HG03095 (cell line): Measurements from ENCODE around the gene DNAL1.
"Not testable (repeated sequence)": the region's sequence is repeated elsewhere in the genome, so short reads cannot be mapped to it uniquely, and the experiment has no call there.

Experiments
- ATAC-seq: cut with Tn5 transposase; IDR thresholded peaks from one replicate; pipeline ENCODE4 v1.9.1; 2021; ENCODE audit warnings: moderate library complexity; ENCODE audit not compliant: unreplicated experiment

The DNAL1 gene

DNA sequence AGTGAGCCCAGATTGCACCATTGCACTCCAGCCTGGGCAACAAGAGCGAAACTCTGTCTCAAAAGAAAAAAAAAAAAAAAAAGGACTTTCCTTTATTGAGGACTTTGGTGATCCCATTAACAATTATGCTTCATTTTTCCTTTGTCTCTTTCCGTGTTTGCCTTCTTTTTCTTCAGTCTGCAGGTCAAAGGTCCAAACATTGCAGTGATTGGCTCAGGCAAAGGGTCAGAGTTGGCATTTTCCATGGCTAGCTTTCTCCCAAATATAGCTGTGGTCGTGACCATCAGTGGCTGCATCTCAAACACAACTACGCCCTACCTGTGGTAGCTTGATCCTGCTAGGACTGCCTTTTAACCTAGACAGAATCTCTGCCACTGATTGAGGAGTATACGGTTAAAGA lies 7.0 kb upstream of the DNAL1 start:
- ATAC-seq = no peak

GRCh38 chr14:73640796-73641365 lies 3.9 kb upstream of the DNAL1 start:
- ATAC-seq = no peak

GRCh38 chr14:73645248-73645610 lies 443 bp downstream of the DNAL1 start:
- ATAC-seq = peak; percentile 9

DNA sequence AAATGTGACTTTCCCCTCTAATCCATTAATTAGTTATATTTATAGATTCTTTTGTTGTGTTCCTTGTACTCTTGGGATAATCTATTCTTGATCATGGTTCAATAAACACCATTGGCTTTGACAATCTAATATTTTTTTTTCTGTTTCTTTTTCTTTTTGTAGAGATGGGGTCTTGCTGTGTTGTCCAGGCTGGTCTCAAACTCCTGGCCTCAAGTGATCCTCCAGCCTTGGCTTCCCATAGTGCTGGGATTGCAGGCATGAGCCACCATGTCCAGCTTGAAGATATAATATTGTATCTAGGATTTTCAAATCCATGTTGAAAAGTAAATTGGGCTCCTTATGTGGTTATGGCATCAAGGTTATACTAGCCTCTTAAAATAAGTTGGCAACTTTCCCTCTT lies 6.2 kb downstream of the DNAL1 start:
- ATAC-seq = no peak

DNA sequence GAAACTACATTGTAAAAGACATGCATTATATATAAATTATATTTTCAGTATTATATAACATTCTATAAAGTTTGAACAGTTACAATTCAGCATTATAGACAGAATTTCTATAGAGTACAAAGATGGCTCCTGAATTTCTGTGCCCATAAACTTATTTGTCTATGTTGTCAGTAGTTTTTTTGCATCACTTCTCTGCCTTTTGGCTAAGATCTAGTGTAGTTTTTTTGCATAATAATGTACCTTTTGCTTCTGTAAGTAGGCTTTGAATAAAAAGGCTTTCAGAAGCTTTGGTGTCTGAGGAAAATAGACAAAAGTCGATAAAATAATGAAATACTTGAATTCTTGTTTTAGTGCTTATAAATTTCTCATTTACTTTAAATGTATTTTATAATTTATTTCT lies 11.1 kb downstream of the DNAL1 start:
- ATAC-seq = no peak

DNA sequence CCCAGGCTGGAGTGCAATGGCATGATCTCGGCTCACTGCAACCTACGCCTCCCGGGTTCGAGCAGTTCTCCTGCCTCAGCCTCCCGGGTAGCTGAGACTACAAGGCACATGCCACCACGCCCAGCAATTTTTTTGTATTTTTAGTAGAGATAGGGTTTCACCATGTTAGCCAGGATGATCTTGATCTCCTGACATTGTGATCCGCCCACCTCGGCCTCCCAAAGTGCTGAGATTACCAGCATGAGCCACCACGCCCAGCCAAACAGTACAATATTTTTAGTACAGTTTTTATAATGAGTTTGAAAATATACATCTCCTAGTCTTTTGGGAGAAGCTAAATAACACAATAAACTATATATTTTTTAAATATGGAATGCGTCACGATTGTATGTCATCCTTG lies 14.4 kb downstream of the DNAL1 start:
- not testable (repeated sequence) for ATAC-seq

- ATAC-seq = no peak
Observed at GRCh38 chr14:73660511-73660910, 15.7 kb downstream of the DNAL1 start.

DNA sequence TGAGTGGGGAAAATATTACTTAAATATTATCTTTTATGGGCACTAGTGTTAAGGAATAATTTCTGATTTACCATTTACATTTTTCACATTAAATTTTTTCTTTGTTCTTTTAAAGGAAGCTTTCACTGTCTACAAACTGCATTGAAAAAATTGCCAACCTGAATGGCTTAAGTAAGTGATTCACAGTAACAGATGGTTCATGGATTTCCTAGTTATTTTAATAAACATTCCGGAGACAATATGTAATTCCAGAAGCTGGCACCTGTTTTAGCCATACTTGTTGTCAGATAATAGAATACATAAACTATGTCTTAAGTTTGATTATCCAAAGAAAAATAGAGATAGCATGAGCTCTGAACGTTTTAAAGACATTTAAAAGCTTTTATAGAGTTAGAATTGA lies 17.1 kb downstream of the DNAL1 start:
- ATAC-seq = no peak

- ATAC-seq = no peak
Observed at GRCh38 chr14:73662487-73662943, 17.7 kb downstream of the DNAL1 start.

GRCh38 chr14:73663548-73664212 lies 18.9 kb downstream of the DNAL1 start:
- ATAC-seq = no peak

GRCh38 chr14:73665130-73665529 lies 20.3 kb downstream of the DNAL1 start:
- no peak for ATAC-seq

DNA sequence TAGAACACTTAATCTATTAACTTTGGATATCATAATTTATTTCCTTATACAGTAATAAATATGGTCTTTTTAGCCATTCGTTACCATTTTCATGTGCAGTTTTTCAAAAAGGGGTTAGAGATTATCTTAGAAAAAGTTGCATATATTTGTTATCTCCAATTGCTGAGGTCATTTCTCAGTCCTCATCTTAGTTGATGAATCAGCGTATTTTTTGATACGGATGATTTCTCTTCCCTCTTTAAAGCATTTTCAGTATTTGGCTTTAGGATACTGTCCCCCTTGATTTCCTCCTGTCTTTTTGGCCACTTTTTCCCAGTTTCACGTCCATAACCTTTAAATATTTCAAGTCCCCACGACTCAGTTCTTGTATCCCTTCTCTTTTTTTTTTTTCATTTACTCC lies 21.8 kb downstream of the DNAL1 start:
- ATAC-seq = no peak

DNA sequence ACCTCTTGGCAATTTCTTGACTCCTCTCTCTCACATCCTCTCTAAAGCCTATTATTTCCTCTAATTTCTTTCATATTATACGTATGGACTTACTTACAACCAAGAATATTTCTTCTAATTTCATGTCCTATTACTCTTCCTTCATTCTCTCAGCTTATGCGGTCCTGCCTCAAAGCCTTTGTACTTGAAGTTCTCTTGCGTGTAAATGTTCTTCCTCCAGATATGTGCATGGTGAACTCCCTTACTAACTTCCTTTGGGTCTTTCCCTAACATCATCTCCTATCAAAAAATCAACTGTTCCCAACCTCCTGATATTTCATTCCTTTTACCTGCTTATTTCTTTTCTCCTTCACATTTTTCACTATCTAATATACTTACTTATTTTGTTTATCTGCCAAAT lies 23.1 kb downstream of the DNAL1 start:
- ATAC-seq = no peak

- ATAC-seq = no peak
Observed at GRCh38 chr14:73674986-73675385, 30.2 kb downstream of the DNAL1 start.

- ATAC-seq = no peak
Observed at GRCh38 chr14:73678698-73679097, 33.9 kb downstream of the DNAL1 start.

- no peak for ATAC-seq
Observed at GRCh38 chr14:73680821-73681220, 36.0 kb downstream of the DNAL1 start.

DNA sequence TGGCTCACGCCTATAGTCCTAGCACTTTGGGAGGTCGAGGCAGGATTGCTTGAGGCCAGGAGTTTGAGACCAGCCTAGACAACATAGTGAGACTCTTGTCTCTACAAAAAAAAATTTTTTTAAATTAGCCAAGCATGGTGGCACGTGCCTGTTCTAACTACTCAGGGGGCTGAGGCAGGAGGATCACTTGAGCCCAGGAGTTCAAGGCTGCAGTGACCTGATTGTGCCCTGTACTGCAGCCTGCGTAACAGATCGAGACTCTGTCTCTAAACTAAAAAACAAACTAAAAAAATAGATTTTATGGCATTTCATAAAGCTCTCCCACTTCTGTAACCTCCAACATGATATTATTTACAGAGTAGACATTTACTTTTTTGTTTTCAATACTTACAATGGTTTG lies 39.8 kb downstream of the DNAL1 start:
- no peak for ATAC-seq

DNA sequence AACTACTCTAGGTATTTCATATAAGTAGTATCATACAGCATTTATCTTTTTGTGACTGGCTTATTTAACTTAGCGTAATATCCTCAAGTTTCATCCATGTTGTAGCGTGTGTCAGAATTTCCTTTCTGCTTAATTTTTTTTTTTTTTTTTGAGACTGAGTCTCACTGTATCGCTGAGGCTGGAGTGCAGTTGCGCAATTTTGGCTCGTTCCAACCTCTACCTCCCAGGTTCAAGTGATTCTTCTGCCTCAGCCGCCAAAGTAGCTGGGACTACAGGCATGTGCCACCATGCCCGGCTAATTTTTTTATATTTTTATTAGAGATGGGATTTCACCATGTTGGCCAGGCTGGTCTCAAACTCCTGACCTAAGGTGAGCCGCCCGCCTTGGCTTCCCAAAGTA lies 40.5 kb downstream of the DNAL1 start:
- ATAC-seq = no peak

DNA sequence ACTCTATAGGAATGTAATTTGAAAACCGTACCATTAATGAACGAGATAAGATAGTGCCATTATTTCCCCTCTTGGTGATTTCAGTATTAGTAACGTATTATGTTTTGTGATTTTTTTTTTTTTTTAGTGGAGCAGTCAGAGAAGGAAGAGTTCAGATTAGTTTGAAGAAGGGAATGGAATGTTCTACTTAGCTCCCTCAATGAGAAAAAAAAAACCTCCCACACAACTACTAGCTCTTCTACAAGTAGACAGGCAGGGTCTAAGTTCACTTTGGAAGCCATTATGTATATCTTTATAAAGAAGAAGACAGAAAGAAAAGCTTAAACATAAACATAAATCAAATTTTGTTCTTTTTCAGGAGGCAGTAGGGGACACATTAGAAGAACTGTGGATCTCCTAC lies 42.1 kb downstream of the DNAL1 start:
- no peak for ATAC-seq

DNA sequence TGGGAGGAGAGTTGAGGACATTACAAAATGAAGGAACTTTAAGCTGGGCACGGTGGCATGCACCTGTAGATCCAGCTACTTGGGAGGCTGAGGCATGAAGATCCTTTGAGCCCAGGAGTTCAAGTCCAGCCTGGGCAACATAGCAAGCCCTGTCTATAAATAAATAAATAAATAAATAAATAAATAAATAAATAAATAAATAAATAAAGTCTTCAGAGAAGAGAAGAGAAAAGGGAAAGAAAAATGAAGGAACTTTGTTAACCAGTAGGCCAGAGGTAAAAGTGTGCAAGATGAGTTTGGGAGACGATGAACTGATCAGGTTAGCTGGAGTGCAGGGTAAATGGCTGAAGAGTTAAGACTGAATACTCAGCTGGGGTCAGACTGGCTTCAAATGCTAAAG lies 49.3 kb downstream of the DNAL1 start:
- no peak for ATAC-seq

DNA sequence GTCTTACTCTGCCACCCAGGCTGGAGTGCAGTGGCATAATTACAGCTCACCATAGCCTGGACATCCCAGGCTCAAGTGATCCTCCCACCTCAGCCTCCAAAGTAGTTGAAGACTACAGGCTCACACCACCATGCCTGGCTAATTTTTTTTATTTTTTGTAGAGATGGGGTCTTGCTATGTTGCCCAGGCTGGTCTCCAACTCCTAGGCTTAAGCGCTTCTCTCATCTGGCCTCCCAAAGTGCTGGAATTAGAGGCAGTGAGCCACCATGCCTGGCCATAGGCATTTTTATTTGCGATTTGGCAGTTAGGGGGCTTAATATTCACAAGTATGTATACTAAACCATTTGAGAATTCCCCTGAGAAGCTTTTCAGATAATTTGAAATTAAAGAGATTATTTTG lies 50.3 kb downstream of the DNAL1 start:
- no peak for ATAC-seq

- ATAC-seq = peak; percentile 63
Observed at GRCh38 chr14:73695997-73696396, 51.2 kb downstream of the DNAL1 start.
